Activated CD8-positive, alpha-beta memory T cell treated with anti-CD3 and anti-CD28 coated beads for 1 hour (primary cell): ENCODE results near the gene TFAM.

Experiments used
- DNase-seq, 2 donors: peaks; one replicate each; pipeline ENCODE4 v3.0.0-alpha.2; 2020; ENCODE audit warnings: low read depth in 1 of 2; ENCODE audit errors: extremely low read depth in 1 of 2

Gene TFAM

GRCh38 chr10:58433066-58433465, 47.9 kb downstream of the TFAM start:
- DNase-seq, result no peak

DNA sequence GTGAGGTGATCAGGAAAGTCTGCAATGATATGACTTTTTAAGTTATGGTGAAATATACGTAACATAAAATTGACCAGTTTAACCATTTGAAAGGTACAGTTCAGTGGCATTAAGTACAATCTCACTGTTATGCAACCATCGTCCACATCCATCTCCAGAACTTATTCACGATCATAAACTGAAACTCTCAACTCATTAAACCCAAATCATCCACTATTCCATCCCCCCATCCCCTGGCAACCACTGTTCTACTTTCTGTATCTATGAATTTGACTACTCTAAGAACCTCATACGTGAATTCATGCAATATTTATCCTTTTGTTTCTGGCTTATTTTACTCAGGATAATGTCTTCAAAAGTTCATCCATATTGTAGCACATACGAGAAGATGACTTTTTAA, 48.4 kb downstream of the TFAM start:
- no peak for DNase-seq

- DNase-seq, result no peak
Measured at GRCh38 chr10:58435297-58435985, 50.2 kb downstream of the TFAM start.

DNA sequence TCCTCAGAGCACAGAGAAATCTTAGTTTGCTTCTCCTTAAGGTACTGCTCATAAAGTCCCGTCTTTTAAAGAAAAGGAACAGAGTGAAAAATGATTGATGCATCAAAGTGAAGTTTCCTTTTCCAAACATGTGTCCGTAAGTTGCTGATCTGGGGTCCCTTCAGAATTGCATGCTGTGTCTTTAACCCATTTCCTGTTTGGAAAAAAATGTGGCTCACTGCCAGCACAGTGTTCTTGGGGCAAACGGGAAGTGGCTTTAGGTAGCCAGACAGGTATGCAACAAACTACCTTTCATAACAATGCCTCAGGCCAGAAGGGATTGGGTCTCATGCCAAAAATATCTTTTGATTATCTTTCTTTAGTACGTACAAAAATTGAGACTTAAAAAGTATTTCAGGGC, 50.9 kb downstream of the TFAM start:
- no peak for DNase-seq

- no peak for DNase-seq
Measured at GRCh38 chr10:58438340-58438871, 53.2 kb downstream of the TFAM start.

DNA sequence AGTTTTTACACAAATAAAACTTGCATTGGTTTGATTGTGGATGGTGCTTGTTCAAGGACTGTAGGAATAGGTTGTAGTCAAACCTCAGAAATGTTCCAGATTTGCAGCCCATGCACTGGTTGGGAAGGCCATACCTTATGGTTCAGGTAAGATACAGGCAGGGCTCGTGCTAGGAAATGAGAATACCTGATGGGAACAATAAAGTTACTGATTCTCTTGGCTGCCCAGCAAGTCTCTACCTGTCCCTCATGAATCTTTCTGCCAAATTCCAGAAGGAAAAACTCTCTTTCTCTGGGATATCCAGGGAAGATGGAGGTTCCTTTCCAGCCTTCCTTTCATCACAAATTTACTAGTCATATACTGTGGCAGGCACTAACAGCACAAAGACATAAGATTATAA, 53.8 kb downstream of the TFAM start:
- no peak for DNase-seq

DNA sequence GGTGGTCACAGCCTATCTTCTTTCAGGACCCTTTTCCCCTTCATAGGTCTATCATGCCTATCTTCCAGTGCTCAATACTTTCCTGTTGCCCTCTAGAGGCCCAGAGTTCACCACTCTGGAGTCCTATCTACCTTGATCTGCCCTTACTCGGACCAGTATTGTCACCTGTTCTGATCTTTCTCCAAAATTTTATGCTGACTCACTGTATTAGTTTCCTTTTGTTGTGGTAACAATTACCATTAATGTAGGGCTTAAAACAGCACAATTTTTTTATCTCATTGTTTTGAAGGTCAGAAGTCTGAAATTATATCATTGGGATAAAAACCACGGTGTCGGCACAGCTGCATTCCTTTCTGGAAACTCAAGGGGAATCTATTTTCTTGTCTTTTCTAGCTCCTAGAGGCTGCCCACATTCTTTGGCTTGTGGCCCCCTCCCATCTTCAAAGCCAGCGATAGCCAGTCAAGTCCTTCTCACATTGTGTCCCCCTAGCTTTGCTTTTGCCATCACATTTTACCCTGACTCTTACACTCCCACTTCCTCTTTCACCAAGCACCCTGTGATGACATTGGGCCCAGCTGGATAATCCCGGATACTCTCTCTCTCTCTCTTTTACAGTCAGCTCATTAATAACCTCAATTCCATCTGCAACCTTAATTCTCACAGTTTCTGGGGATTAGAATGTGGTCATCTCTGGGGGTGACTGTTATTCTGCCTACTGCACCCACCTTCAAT, 54.6 kb downstream of the TFAM start:
- no peak for DNase-seq

DNA sequence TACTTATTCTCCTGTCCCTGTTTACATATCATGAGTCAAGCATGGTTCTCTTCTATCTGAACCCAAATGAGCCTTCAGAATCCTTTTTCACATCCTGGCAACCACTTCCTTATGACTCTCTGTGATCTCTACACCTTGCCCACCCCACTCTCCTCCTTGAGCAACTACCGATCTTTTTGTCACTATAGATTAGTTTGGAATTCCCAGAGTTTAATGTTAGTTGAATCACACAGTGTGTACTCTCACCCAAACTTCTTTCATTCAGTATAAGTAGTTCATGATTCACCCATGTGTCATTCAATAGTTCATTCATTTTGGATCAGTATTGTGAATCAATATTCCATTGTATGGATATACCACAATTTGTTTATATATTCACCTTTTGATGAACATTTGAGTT, 55.3 kb downstream of the TFAM start:
- no peak for DNase-seq

DNA sequence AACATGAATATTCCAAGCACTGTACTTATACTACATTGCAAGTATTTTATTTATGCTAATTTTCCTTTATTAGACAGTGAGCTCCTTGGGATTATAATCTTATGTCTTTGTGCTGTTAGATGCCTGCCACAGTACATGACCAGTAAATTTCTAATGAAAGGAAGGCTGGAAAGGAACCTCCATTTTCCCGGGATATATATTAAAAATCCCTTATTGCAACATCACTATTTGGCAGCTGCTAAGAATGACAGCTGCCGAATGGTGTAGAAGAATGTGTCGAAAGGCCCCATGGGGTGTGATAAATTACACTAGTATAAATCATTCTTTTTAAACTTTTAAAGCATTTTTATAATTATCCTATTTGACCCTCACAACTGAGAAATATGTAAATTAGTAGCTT, 59.1 kb downstream of the TFAM start:
- no peak for DNase-seq

DNA sequence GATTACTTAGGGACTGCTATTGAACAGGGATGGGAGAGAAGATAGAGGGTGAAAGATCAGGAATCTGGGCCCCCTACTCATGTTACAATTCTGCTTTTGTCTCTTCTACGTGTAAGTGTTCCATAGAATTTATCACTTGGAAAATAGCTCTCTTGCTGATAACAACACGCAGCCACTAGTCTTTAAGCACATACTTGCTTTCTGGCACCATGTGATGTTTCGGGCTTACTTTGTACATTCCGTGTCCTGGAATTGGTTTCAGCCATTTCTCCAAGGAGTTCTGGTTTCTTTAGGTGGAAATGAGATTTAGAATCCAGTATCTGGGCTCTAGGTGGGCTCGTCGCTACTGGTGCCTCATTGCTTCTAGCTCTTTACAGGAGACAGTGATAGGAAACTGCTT, 59.7 kb downstream of the TFAM start:
- no peak for DNase-seq

DNA sequence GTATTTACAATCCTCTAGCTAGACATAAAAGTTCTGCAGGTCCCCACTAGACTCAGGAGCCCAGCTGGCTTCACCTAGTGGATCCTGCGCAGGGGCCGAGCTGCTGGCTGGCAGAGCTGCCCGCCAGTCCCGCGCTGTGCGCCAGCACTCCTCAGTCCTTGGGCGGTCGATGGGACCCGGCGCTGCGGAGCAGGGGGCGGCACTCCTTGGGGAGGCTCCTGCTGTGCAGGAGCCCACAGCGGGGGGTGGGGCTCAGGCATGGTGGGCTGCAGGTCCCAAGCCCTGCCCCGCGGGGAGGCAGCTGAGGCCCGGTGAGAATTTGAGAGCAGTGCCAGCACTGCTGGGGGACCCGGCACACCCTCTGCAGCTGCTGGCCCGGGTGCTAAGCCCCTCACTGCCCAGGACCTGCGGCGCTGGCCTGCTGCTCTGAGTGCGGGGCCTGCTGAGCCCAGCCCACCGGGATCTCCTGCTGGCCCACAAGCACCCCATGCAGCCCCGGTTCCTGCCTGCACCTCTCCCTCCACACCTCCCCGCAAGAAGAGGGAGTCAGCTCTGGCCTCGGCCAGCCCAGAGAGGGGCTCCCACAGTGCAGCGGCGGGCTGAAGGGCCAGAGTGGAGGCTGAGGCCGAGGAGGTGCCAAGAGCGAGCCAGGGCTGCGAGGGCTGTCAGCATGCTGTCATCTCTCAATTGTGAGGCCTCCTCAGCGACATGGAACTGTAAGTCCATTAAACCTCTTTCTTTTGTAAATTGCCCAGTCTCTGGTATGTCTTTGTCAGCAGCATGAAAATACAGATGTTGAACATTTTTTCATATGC, 63.1 kb downstream of the TFAM start:
- DNase-seq, result no peak
